ENCODE data around the gene SIPA1L3. TPM values are rescaled to one million over a fixed set of nuclear protein-coding genes. Genes with fewer than 3 reads are reported as not detected.
"Not testable (repeated sequence)": the region's sequence is repeated elsewhere in the genome, so short reads cannot be mapped to it uniquely, and the experiment has no call there.

The SIPA1L3 gene
- total RNA-seq, 1 experiment from 2014 or later = 125 TPM

DNA sequence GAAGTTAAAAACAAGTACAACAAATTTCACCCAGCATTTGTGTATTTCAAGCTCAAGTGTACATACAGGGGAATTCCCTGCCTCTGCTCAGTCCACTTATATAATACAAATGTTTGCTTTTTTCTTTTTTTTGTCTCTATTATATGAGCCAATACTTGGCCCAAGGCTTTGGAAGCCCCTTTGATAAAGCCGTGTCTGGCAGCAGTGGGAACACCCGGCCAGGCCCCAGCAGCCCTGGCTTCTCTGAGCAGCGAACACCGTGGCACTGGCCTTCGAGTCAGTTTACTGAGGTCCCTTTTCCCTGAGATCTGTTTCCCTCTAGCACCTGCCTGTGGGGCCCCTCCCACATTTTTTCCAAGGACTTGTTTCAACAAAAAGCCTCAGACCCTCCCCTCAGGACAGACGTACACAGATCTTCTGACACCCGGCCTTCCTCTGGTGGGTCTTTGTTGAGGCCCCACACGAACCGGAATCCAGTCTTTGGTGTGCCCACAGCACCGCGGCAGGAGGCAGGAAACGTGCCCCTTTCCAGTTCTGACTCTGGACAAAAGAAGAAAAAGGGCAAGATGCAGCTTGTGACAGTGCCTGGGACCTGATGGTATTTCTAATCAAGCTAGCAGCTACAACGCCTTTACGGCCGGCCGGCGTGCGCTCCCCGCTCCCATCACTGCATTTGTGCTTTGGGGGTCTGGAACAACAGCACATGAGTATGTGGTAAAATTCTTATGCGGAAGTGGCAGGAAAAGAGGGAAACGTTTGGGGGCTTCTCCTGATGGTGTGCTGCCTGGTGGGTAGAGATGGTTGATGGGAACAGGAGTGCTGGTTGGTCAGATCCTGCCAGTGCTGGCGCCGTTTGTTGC is 13.8 kb downstream of the SIPA1L3 start:
- TF ChIP-seq, protein P1, sequence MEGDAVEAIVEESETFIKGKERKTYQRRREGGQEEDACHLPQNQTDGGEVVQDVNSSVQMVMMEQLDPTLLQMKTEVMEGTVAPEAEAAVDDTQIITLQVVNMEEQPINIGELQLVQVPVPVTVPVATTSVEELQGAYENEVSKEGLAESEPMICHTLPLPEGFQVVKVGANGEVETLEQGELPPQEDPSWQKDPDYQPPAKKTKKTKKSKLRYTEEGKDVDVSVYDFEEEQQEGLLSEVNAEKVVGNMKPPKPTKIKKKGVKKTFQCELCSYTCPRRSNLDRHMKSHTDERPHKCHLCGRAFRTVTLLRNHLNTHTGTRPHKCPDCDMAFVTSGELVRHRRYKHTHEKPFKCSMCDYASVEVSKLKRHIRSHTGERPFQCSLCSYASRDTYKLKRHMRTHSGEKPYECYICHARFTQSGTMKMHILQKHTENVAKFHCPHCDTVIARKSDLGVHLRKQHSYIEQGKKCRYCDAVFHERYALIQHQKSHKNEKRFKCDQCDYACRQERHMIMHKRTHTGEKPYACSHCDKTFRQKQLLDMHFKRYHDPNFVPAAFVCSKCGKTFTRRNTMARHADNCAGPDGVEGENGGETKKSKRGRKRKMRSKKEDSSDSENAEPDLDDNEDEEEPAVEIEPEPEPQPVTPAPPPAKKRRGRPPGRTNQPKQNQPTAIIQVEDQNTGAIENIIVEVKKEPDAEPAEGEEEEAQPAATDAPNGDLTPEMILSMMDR (IDR thresholded peaks at IDR 0.05; ENCODE audit: insufficient read depth in 1 of 2, low read depth in 1 of 2, low read length in 1 of 2, severe bottlenecking in 1 of 2, unreplicated experiment in 1 of 2) = no peak
- POLR2A ChIA-PET = interaction anchor here (1.1 to 1.5 kb wide), 2 partner anchors 11 to 14 kb away, joined by 3 to 8 read pairs; partner anchors contain the start of genes SIPA1L3 and WDR87

DNA sequence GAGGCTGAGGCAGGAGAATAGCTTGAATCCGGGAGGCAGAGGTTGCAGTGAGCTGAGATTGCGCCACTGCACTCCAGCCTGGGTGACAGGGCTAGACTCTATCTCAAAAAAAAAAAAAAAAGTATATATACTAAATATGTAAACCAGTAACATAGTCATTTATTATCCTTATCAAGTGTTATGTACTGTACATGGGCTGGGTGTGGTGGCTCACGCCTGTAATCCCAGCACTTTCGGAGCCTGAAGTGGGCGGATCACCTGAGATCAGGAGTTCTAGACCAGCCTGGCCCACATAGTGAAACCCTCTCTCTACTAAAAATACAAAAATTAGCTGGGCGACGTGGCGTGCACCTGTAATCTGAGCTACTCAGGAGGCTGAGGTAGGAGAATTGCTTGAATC is 17.6 kb downstream of the SIPA1L3 start:
- not testable (repeated sequence) for BruUV-seq (replicated peaks); H3K27ac Mint-ChIP-seq (ENCODE audit: unreplicated experiment)
- POLR2A ChIA-PET = interaction anchor here (1.9 kb wide), 1 partner anchor 18 kb away, joined by 10 read pairs; the partner anchor contains the start of genes SIPA1L3 and WDR87

More for the DNA sequence above, 13.8 kb downstream of the SIPA1L3 start:
- peaks cover 11% of the 10 kb centered on the region for H3K4me1 ChIP-seq
- H3K27me3 ChIP-seq (replicated peaks; ENCODE audit: control insufficient read depth, insufficient read depth, low read length) = no peaks in the 10 kb centered on the region
- Mint-ChIP-seq H3K27ac (ENCODE audit: unreplicated experiment) (peak overlapping the region; percentile 93), H3K27me3 (ENCODE audit: insufficient read depth, unreplicated experiment) (no peaks in the 10 kb centered on the region), H3K4me3 (ENCODE audit: unreplicated experiment) (peak overlapping the region; percentile 13), H3K4me1 (ENCODE audit: low read depth, unreplicated experiment) (peaks cover 24% of the 10 kb centered on the region), H3K36me3 (ENCODE audit: insufficient read depth, unreplicated experiment) (peaks cover 54% of the 10 kb centered on the region), H3K9me3 (ENCODE audit: unreplicated experiment) (no peaks in the 10 kb centered on the region)
- CTCF ChIA-PET = interaction anchor here (0.5 kb wide), 1 partner anchor 22 kb away, joined by 3 read pairs; no protein-coding TSS in a partner anchor
- intact Hi-C loops (cut with micrococcal nuclease; ENCODE audit: unreplicated experiment) = loop anchor here (1.0 kb wide), 1 partner anchor 14 kb away; the partner anchor contains the start of gene SIPA1L3
- H3K36me3 ChIP-seq (ENCODE audit: control insufficient read depth, insufficient read depth, low read length) = no peaks in the 10 kb centered on the region
- no peak overlapping the region for H3K4me3 ChIP-seq (ENCODE audit: low read depth, low read length)
- BruUV-seq (replicated peaks) = TSS peak; percentile 9
- no peaks in the 10 kb centered on the region for H3K9me3 ChIP-seq
- peak; percentile 52 to 63 for DNase-seq

DNA sequence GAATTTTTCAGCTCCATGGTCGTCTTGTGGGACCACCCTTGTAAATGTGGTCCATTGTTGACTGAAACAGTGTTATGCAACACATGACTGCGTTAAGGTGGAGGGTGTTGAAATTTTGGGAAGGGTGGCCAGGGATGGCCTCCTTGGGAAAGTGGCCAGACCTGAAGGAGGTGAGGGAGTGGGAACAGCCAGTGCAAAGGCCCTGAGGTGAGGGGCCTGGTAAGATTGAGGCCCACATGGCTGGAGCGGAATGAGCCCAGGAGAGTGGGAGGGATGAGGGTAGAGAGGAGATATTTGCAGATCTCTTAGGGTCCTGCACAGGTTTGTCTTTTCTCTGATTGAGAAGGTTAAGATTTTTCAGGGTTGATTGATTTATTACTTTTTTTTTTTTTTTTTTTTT is 18.2 kb downstream of the SIPA1L3 start:
- H3K27me3 ChIP-seq (replicated peaks; ENCODE audit: control insufficient read depth, insufficient read depth, low read length) = no peaks in the 10 kb centered on the region
- Mint-ChIP-seq H3K27me3 (ENCODE audit: insufficient read depth, unreplicated experiment) (no peaks in the 10 kb centered on the region), H3K27ac (ENCODE audit: unreplicated experiment) (peak overlapping the region; percentile 42), H3K36me3 (ENCODE audit: insufficient read depth, unreplicated experiment) (peaks cover 48% of the 10 kb centered on the region), H3K4me3 (ENCODE audit: unreplicated experiment) (no peak overlapping the region), H3K9me3 (ENCODE audit: unreplicated experiment) (no peaks in the 10 kb centered on the region), H3K4me1 (ENCODE audit: low read depth, unreplicated experiment) (peaks cover 34% of the 10 kb centered on the region)
- POLR2A ChIA-PET = no interaction called here
- TF ChIP-seq, protein P1 (IDR thresholded peaks at IDR 0.05; ENCODE audit: insufficient read depth in 1 of 2, low read depth in 1 of 2, low read length in 1 of 2, severe bottlenecking in 1 of 2, unreplicated experiment in 1 of 2) = no peak
- intact Hi-C loops (cut with micrococcal nuclease; ENCODE audit: unreplicated experiment) = no loop called here
- no peak overlapping the region for H3K4me3 ChIP-seq (ENCODE audit: low read depth, low read length)
- peaks cover 16% of the 10 kb centered on the region for H3K4me1 ChIP-seq
- DNase-seq = no peak
- no peaks in the 10 kb centered on the region; the same call in 1 of the 2 replicates for H3K36me3 ChIP-seq (ENCODE audit: control insufficient read depth, insufficient read depth, low read length)
- BruUV-seq (replicated peaks) = no TSS peak
- CTCF ChIA-PET = no interaction called here
- H3K9me3 ChIP-seq = no peaks in the 10 kb centered on the region

More for the DNA sequence above, 17.6 kb downstream of the SIPA1L3 start:
- H3K27me3 ChIP-seq (replicated peaks; ENCODE audit: control insufficient read depth, insufficient read depth, low read length); H3K4me3 ChIP-seq (ENCODE audit: low read depth, low read length); DNase-seq; H3K27me3 Mint-ChIP-seq (ENCODE audit: insufficient read depth, unreplicated experiment); H3K36me3 ChIP-seq (ENCODE audit: control insufficient read depth, insufficient read depth, low read length); H3K9me3 ChIP-seq; H3K9me3 Mint-ChIP-seq (ENCODE audit: unreplicated experiment); H3K4me3 Mint-ChIP-seq (ENCODE audit: unreplicated experiment); intact Hi-C loops (cut with micrococcal nuclease; ENCODE audit: unreplicated experiment): not testable (repeated sequence)
- Mint-ChIP-seq H3K4me1 (ENCODE audit: low read depth, unreplicated experiment) (peaks cover 35% of the 10 kb centered on the region), H3K36me3 (ENCODE audit: insufficient read depth, unreplicated experiment) (peaks cover 51% of the 10 kb centered on the region)
- H3K4me1 ChIP-seq = peaks cover 16% of the 10 kb centered on the region
- CTCF ChIA-PET = interaction anchor here (0.6 to 1.2 kb wide), 2 partner anchors 18 to 423 kb away, joined by 7 read pairs; partner anchors contain the start of genes SIPA1L3 and WDR87
